ENCODE results near the gene REL. TPM values are rescaled to one million over a fixed set of nuclear protein-coding genes. Genes with fewer than 3 reads are reported as not detected.
"Not testable (repeated sequence)": the region's sequence is repeated elsewhere in the genome, so short reads cannot be mapped to it uniquely, and the experiment has no call there.

The REL gene
- total RNA-seq, 1 experiment from 2014 or later, result 7.5 TPM

DNA sequence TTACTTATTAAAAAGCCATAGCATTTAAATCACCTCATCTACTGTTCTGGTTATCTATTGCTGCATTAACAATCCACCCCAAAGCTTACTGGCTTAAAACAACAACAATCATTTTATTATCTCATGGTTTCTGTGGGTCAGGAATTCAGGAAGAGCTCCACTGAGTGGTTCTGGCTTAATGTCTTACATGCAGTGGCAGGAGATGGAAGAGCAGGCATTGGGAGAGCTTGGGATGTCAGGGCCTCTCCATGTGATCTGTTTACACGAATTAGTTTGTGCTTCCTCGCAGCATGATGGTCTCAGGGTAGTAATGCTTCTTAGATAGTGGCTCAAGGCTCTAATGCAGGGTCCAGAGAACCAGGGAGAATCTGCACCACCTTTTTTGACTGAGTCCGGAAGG lies 14.4 kb upstream of the REL start:
- DNase-seq (ENCODE audit: extremely low read depth, low read depth), result no peak

DNA sequence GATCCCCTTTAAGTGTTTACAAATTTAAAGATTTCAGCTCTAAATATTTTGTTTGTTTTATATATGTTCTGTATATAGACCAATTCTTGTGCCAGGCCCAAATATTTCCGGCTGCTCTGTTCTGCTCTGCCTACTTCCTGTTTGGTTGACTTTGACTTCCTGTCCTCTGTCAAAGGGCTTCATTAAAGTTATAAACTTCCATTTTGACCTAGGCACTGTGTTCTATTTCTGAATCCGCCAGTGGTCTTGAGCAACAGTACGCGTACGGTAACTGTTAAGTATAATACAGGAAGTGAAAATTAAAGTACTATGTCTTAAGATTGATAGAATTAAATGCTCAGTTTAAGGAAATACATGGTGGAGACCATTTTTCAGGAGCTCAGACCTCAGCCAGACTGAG lies 13.5 kb upstream of the REL start:
- DNase-seq (ENCODE audit: extremely low read depth, low read depth), result no peak

DNA sequence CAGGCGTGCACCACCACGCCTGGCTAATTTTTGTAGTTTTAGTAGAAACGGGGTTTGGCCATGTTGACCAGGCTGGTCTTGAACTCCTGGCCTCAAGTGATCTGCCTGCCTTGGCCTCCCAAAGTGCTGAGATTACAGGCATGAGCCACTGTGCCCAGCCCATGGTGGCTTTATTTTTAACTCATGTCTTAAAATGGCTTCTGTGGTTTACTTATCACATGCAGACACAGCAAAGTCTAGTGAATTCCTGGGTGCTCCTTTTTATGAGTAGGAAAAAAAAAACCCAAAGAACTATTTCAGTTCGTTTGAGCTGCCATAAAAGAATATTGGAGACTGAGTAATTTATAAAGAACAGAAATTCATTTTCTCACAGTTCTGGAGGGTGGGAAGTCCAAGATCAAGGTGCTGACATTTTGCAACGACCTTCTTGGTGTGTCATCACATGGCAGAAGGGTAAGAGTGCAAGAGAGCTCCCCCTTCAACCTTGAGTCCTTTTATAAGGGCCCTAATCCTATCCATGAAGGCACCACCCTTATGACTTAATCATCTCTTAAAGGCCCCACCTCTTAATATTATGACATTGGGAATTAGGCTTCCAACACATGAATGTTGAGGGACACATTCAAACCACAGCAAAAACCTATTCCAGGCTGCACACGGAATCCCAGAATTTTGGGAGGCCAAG lies 12.6 kb upstream of the REL start:
- DNase-seq (ENCODE audit: extremely low read depth, low read depth), result no peak

DNA sequence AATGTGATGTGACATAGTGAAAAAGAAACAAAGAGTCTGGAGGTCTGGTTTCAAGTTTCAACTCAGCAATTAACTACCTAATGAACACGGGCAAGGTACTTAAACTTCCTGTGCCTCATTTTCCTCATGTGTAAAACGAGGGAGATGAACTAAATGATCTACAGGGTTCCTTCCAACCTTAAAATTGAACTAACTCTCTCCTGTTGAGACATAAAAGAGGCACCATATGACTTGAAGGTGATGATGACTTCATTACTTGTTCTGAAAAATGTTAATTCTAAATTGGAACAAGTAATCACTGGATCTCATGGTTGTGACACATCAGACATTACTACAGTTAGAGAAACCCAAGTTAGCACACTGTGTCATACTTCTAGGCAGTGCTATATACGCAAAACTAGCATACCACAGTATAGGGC lies 8.9 kb upstream of the REL start:
- DNase-seq (ENCODE audit: extremely low read depth, low read depth), result no peak

DNA sequence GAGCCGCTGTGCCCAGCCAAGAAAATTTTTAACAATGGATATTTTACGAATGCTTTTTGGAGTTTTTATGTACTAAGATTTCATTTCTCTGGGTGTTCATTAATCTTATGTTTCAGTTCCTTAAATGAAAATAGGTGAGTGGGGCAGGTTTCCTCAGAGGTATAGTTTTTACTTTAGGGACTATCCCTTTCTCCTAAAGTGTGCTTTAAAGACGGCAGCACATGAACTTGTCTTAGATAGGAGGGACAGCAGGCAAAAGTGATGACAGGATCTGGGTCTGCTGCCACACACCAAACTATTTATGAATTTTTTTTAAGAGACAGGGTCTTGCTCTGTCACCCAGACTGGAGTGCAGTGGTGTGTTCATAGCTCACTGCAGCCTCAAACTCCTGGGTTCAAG lies 8.0 kb upstream of the REL start:
- DNase-seq (ENCODE audit: extremely low read depth, low read depth), result no peak

DNA sequence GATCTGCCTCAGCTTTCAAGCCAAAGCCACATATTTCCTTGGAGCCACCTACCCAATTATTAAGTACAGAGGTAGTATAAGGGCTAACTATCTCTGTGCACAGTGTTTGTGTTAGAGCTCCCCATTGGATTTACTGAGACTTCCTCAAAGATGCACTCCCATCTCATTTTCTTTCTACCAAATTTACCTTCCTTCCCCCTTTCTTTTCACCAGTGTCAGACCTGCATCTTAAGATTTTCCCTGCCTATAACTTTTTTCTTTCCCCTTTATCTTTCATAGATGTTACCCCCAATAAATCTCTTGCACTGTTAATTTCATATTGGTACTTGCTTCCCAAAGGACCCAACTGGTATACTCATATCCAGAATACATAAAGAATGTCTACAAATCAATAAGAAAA lies 5.9 kb upstream of the REL start:
- no peak for DNase-seq (ENCODE audit: extremely low read depth, low read depth)

DNA sequence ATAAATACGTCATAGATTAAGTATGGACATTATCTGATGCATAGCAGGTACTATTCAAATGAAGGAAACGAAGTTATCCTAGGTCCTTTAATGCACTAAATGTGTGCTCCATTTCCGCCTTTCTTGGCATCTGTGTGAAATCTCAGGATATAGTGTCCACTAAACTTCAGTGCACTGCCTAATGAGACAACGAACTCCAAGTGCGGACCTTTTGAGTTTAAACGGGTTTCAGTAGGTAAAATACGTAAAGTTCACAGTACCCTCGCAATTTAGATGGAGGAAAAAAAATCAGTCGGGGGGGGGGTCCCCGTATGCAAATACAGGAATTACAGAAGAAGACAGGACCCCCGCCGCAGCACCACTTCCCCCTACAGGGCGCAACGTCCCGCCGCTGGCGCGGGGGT lies 729 bp upstream of the REL start:
- DNase-seq (ENCODE audit: extremely low read depth, low read depth), result no peak

DNA sequence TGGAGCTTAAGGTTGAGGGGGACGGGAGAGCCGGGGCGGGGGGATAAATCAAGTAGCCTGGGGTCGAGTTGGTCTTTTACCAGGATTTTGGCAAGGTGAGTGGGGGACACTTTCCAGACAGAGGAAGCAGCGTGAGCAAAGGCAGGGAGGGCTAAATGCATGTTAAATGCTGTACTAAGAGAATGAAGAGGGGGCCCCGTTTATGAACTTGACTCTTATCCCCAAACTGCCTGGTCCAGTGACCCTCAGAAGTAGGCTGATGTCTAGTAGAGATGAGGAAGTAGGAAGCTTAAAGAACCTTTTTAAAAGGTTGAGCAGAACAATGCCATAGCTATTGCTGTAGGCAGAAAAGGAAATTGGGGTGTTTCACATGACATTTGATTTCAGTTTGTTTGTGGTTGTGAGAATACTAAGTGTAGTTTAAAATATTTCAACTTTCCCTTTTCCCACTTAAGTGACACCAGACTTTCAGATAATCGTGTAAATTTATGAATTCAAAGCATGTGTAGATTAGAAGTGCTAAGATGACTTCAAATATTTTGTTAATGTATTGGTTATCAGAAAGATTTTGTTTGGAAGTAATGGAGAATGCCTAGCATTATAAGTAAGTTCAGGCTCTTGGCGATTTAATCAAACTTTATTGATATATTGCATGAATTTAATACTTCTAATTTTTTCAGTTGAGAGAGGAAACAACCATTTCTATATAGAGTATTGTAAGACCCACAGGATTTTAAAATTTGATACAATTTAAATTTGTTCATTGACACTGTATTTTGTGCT lies 1.8 kb downstream of the REL start:
- DNase-seq (ENCODE audit: extremely low read depth, low read depth), result no peak

DNA sequence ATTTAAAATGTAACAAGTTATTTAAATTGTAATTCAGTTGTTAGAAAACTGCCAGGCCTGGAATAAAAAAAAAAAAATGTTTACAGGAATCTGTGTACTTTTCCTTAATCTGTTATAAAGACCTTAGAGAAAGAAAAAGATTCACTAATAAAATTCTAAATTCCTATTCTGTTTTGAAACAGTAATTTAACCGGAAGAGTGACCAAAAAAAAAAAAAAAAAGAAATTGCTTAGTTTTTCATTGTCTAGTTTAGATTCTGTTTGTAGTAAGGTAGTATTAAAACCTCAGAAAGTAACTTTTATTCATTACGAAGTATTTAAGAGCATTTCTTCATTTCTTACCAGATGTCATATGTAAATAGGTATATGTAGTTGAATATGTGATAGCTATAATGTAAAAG lies 2.5 kb downstream of the REL start:
- no peak for DNase-seq (ENCODE audit: extremely low read depth, low read depth)

DNA sequence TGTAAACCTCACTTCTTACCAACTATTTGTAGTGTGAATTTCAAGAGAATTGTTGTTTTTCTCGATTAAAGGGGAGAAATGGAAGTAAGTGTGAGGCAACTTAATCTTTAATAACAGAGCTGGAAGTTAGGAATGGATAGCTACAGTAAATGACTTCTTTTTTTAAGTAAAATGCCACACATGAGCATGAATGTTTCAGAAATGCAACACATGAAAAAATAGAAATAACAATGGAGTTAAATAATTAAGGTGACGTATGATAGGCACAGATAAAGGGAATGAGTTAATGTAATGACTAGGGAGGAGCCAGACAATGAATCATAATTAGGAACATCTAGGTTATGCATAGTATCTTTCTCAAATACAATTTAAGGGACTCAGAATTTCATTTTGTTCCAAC lies 3.4 kb downstream of the REL start:
- no peak for DNase-seq (ENCODE audit: extremely low read depth, low read depth)

DNA sequence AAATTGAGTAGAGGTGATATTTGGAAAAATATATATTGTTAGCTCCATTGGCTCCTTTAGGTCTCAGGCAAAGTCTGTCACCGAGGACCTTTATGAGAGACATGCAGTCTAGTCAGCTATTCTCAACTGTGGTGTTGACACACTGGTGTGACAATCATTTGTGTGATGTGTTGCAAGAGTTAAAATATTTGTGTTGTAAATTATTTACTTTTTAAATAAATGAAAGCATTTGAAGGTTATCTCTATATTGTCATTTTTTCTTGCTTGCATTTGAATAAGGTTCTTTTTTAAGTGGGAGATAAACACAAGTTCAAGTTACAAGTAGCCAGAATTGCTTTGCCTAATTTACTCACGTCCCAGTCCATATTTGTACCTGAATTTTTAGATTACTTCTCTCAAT lies 4.3 kb downstream of the REL start:
- no peak for DNase-seq (ENCODE audit: extremely low read depth, low read depth)

DNA sequence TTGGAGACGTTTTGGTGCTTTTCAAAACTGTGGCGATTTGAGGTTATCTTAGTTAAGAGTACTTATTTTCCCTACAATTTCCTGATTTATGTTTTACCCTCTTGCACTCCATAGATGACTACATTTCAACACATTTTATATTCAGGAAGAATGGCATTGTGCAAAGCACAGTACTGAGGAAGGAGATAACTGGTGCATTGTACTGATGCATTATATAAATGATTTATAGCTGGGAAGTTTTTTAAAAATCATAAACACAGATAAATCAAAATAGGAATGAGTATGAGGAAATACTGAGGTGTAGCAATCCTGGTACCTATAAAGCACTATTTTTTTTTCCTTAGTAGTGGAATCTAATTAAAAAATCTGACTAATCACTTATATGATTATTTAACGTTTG lies 5.6 kb downstream of the REL start:
- no peak for DNase-seq (ENCODE audit: extremely low read depth, low read depth)

DNA sequence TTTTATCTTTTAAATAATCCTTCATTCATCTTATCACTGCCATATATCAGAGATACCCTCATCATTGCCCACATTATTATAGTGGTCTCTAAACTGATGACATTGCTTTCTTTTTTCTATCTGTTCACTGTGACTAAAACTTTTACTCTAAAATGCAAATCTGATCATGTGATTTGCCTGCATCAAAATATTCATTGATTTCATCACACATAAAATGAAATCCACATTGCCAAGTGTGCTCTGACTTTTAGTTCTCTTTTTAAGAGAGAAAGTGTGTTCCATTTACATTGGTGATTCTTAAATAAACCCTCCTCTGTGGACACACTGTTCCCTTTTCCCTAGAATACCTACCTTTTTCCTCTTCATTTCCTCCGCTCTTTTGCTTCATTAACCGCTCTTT lies 7.5 kb downstream of the REL start:
- no peak for DNase-seq (ENCODE audit: extremely low read depth, low read depth)

DNA sequence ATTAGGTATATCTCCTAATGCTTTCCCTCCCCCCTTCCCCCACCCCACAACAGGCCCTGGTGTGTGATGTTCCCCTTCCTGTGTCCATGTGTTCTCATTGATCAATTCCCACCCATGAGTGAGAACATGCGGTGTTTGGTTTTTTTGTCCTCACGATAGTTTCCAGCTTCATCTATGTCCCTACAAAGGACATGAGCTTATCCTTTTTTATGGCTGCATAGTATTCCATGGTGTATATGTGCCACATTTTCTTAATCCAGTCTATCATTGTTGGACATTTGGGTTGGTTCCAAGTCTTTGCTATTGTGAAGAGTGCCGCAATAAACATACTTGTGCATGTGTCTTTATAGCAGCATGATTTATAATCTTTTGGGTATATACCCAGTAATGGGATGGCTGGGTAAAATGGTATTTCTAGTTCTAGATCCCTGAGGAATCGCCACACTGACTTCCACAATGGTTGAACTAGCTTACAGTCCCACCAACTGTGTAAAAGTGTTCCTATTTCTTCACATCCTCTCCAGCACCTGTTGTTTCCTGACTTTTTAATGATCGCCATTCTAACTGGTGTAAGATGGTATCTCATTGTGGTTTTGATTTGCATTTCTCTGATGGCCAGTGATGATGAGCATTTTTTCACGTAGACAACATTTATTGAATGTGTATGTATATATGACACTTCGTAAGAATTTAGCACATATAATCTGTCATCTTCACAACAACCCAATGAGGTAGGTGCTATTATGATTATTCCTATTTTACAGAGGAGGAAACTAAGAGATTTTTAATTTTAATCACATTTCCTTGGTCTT lies 8.4 kb downstream of the REL start:
- not testable (repeated sequence) for DNase-seq (ENCODE audit: extremely low read depth, low read depth)

DNA sequence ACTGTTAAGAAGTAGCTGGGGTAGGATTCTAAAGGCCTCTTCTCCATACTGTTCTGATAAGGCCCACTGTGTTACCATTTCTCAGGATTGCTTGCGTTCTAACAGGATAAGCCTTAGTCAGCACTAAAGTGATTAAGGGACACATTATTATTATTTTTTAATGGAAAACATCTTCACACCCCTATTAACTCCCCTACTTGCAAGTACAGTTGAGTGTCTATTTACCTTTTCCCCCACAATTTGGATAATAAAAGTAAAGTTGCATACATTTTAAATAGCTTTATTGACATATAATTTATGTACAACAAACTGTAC lies 9.0 kb downstream of the REL start:
- no peak for DNase-seq (ENCODE audit: extremely low read depth, low read depth)

DNA sequence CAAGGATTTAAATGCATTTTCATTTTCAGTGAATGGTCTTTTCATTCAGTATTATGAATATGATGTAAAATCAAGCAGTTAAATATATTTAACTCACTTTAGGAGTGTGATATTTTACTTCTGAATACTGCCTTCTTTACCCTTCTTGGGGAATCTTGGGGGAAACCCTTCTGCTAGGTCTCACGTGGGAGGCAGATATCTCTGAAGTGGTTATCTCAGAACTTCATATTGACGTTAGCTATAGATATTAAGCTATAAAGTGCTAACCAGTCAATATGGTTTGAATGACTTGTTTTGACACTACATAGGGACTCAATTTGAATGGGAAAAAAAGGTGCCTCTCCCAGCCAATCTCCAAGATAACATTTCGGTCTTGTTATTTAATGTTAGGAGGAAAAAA lies 9.8 kb downstream of the REL start:
- DNase-seq (ENCODE audit: extremely low read depth, low read depth), result no peak

DNA sequence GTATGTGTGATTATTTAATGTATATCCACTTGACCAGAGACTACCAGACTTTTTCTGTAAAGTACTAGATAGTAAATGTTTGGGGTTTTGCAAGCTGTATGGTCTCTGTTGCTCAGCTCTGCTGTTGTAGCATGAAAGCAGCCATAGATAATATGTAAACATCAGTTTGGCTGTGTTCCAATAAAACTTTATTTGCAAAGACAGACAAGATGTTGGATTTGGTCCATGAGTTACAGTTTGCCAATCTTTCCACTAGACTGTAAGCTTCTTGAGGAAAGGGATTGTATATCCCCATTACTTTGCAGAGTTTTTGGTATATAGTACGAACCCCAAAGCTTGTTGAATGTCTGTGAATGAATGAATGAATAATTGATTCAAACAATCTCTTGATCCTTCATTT lies 17.2 kb downstream of the REL start:
- no peak for DNase-seq (ENCODE audit: extremely low read depth, low read depth)

DNA sequence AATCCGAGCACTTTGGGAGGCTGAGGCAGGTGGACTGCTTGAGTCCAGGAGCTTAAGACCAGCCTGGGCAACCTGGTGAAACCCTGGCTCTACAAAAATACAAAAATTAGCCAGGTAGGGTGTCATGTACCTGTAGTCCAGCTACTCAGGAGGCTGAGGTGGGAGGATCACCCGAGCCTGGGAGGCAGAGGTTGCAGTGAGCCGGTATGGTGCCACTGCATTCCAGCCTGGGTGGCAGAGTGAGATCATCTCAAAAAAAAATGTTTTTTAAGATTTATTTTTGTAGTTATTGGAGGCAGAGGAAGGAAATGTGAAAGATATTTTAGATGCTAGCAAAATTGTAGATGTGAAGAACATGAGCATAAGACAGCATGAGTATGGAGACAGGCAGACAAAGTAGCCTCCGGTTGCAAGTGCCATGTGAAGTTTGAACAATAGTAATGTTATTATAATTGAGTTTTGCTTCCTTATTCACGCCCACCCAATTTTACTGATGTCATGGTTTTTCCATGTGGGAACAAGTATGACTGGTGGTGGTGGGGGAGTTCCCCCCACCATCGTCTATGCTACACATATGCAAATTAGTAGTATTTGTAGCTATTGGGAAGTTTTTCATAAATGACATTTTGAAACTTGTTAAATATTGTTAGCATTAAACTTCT lies 18.0 kb downstream of the REL start:
- no peak for DNase-seq (ENCODE audit: extremely low read depth, low read depth)

DNA sequence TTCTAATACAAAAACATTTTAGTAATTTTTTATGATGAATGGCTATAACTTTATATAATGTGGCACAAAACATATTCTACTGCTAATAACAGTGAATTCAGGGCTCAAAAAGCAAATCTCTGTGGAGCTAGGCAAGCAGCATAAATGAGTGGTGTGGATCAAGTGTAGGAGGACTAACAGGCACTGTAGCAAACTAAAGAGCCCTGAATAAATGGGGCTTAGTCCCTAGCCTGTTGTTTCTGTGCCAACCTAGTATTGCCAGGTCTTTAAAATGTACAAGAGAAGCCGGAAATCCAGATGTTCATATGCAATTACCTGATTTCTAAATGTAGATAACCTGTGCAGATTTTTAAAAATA lies 18.5 kb downstream of the REL start:
- DNase-seq (ENCODE audit: extremely low read depth, low read depth), result no peak

DNA sequence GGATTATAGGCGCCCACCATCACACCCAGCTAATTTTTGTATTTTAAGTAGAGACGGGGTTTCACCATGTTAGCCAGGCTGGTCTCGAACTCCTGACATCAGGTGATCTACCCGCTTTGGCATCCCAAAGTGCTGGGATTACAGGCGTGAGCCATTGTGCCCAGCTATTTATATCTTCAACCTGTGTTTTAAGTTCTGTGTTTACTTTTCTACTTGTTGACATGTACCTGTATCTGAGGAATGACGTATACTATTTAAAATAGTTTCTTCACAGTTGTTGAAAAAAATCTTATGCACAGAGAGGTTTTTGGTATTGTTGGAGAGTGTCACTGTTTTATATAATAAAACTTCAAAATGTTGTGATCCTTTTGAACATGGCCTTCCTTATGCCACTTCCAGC lies 19.9 kb downstream of the REL start:
- DNase-seq (ENCODE audit: extremely low read depth, low read depth), result not testable (repeated sequence)

DNA sequence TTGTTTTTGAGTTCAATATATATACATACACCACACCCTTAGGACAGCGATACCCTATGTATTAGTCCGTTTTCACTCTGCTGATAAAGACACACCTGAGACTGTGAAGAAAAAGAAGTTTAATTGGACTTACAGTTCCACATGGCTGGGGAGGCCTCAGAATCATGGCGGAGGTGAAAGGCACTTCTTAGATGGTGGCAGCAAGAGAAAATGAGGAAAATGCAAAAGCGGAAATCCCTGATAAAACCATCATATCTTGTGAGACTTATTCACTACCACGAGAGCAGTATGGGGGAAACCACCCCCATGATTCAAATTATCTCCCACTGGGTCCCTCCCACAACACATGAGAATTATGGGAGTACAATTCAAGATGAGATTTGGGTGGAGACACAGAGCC lies 24.5 kb downstream of the REL start:
- DNase-seq (ENCODE audit: extremely low read depth, low read depth), result not testable (repeated sequence)

All from NCI-H460 (cell line).